ENCODE measurements around the gene SNN. TPM values are rescaled to one million over a fixed set of nuclear protein-coding genes. Genes with fewer than 3 reads are reported as not detected.

SNN gene
- total RNA-seq, 6 experiments from 2014 or later: 3.5 to 7.9 (median 5.6) TPM

GRCh38 chr16:11626657-11627291 is 41.5 kb upstream of the SNN start:
- no peaks in the 10 kb centered on the region for H3K9me3 ChIP-seq
- no peak overlapping the region for H3K27ac ChIP-seq
- H3K36me3 ChIP-seq: no peaks in the 10 kb centered on the region
- intact Hi-C loops (cut with DNase I): no loop called here
- DNase-seq (no peak), ATAC-seq (no peak)
- no peaks in the 10 kb centered on the region for H3K4me1 ChIP-seq
- TF ChIP-seq CTCF (IDR thresholded peaks at IDR 0.05) (no peak), POLR2A (IDR thresholded peaks at IDR 0.05) (no peak)
- 93% methylated on average over 10 of the region's 16 CpGs for WGBS (ENCODE audit: insufficient coverage, low coverage, low lambda C conversion rate, missing lambda C conversion rate)
- no peaks in the 10 kb centered on the region for H3K27me3 ChIP-seq
- no peak overlapping the region for H3K4me3 ChIP-seq

GRCh38 chr16:11627292-11627663 is 41.0 kb upstream of the SNN start:
- DNase-seq (no peak), ATAC-seq (no peak)
- WGBS (ENCODE audit: insufficient coverage, low coverage, low lambda C conversion rate, missing lambda C conversion rate): 94% methylated on average over 3 of the region's 5 CpGs
- no peaks in the 10 kb centered on the region for H3K27me3 ChIP-seq
- intact Hi-C loops (cut with DNase I): no loop called here
- no peaks in the 10 kb centered on the region for H3K36me3 ChIP-seq
- no peaks in the 10 kb centered on the region for H3K9me3 ChIP-seq
- H3K27ac ChIP-seq: no peak overlapping the region
- H3K4me3 ChIP-seq: no peak overlapping the region
- TF ChIP-seq POLR2A (IDR thresholded peaks at IDR 0.05) (no peak), CTCF (IDR thresholded peaks at IDR 0.05) (no peak)
- no peaks in the 10 kb centered on the region for H3K4me1 ChIP-seq

- Histone ChIP-seq H3K27me3 (no peaks in the 10 kb centered on the region), H3K36me3 (no peaks in the 10 kb centered on the region), H3K9me3 (no peaks in the 10 kb centered on the region), H3K4me1 (no peaks in the 10 kb centered on the region), H3K4me3 (no peak overlapping the region), H3K27ac (no peak overlapping the region)
- ATAC-seq (no peak), DNase-seq (no peak)
- TF ChIP-seq POLR2A (IDR thresholded peaks at IDR 0.05) (no peak), CTCF (IDR thresholded peaks at IDR 0.05) (no peak)
- intact Hi-C loops (cut with DNase I): no loop called here
- 78% methylated on average over 14 of the region's 15 CpGs for WGBS (ENCODE audit: insufficient coverage, low coverage, low lambda C conversion rate, missing lambda C conversion rate)
Measured at GRCh38 chr16:11627822-11628457, 40.3 kb upstream of the SNN start.

- WGBS (ENCODE audit: insufficient coverage, low coverage, low lambda C conversion rate, missing lambda C conversion rate): 78% methylated on average over 9 of the region's 23 CpGs
- no peaks in the 10 kb centered on the region for H3K27me3 ChIP-seq
- no peaks in the 10 kb centered on the region for H3K36me3 ChIP-seq
- no peaks in the 10 kb centered on the region for H3K4me1 ChIP-seq
- H3K4me3 ChIP-seq: no peak overlapping the region
- intact Hi-C loops (cut with DNase I): no loop called here
- ATAC-seq: peak; percentile 33 to 49 (median 48)
- TF ChIP-seq POLR2A (IDR thresholded peaks at IDR 0.05) (no peak), CTCF (IDR thresholded peaks at IDR 0.05) (no peak)
- H3K27ac ChIP-seq: no peak overlapping the region
- no peaks in the 10 kb centered on the region for H3K9me3 ChIP-seq
- DNase-seq: no peak
Measured at GRCh38 chr16:11629071-11630030, 38.9 kb upstream of the SNN start.
